Skeletal muscle satellite cell (primary cell): ENCODE measurements around the gene PAX5.
A peak's percentile ranks its signal among the peaks of the same experiment; 100 is the strongest.

ENCODE experiments used
- H3K27me3 ChIP-seq: 2 replicates; pipeline ENCODE4 v1.7.0; 2013; ENCODE audit warnings: low read length; ENCODE audit not compliant: control insufficient read depth, insufficient read depth
- H3K36me3 ChIP-seq: 2 replicates; pipeline ENCODE4 v1.7.0; 2013; ENCODE audit warnings: mild to moderate bottlenecking, control low read depth, low read length; ENCODE audit not compliant: insufficient read depth
- H3K4me1 ChIP-seq: 2 replicates; pipeline ENCODE4 v1.7.0; 2013; ENCODE audit warnings: low read length; ENCODE audit not compliant: control insufficient read depth, insufficient read depth
- H3K4me2 ChIP-seq: 2 replicates; pipeline ENCODE4 v1.7.0; 2013; ENCODE audit warnings: mild to moderate bottlenecking, low read length
- H3K4me3 ChIP-seq: 2 replicates; pipeline ENCODE4 v1.7.0; 2013; ENCODE audit warnings: low read length
- H3K9ac ChIP-seq: 2 replicates; pipeline ENCODE4 v1.7.0; 2013; ENCODE audit warnings: mild to moderate bottlenecking, low read depth, low read length, moderate library complexity
- H3K9me3 ChIP-seq: replicated peaks from 2 replicates; pipeline ENCODE4 v1.7.0; 2013; ENCODE audit warnings: mild to moderate bottlenecking, control low read depth, low read length

PAX5 gene

GRCh38 chr9:37036371-37036775 lies 2.3 kb upstream of the PAX5 start:
- no peak overlapping the region for H3K9ac ChIP-seq
- H3K4me2 ChIP-seq: peak overlapping the region; percentile 93
- H3K36me3 ChIP-seq: no peaks in the 10 kb centered on the region
- peaks cover 19% of the 10 kb centered on the region for H3K4me1 ChIP-seq
- no peaks in the 10 kb centered on the region for H3K9me3 ChIP-seq
- H3K4me3 ChIP-seq: peak overlapping the region; percentile 69
- peaks cover 100% of the 10 kb centered on the region for H3K27me3 ChIP-seq

- no peak overlapping the region for H3K9ac ChIP-seq
- peaks cover 19% of the 10 kb centered on the region for H3K4me1 ChIP-seq
- H3K4me3 ChIP-seq: peak overlapping the region; percentile 69
- H3K27me3 ChIP-seq: peaks cover 100% of the 10 kb centered on the region
- H3K9me3 ChIP-seq: no peaks in the 10 kb centered on the region
- peak overlapping the region; percentile 93 for H3K4me2 ChIP-seq
- H3K36me3 ChIP-seq: no peaks in the 10 kb centered on the region
These were observed 1.7 kb upstream of the PAX5 start for GRCh38 chr9:37035648-37036370.

- Histone ChIP-seq H3K9ac (no peak overlapping the region), H3K36me3 (no peaks in the 10 kb centered on the region), H3K4me2 (no peak overlapping the region), H3K4me1 (peaks cover 19% of the 10 kb centered on the region), H3K9me3 (no peaks in the 10 kb centered on the region), H3K4me3 (no peak overlapping the region), H3K27me3 (peaks cover 100% of the 10 kb centered on the region)
These were observed 1.0 kb upstream of the PAX5 start for GRCh38 chr9:37034938-37035647.

- H3K27me3 ChIP-seq: peaks cover 100% of the 10 kb centered on the region
- H3K36me3 ChIP-seq: no peaks in the 10 kb centered on the region
- peaks cover 19% of the 10 kb centered on the region for H3K4me1 ChIP-seq
- H3K9ac ChIP-seq: no peak overlapping the region
- H3K9me3 ChIP-seq: no peaks in the 10 kb centered on the region
- H3K4me3 ChIP-seq: peak overlapping the region; percentile 50
- H3K4me2 ChIP-seq: peak overlapping the region; percentile 77
These were observed 353 bp upstream of the PAX5 start for GRCh38 chr9:37034305-37034937.

GRCh38 chr9:37033141-37033540 lies 927 bp downstream of the PAX5 start:
- Histone ChIP-seq H3K4me3 (no peak overlapping the region), H3K36me3 (no peaks in the 10 kb centered on the region), H3K27me3 (peaks cover 100% of the 10 kb centered on the region), H3K4me1 (peaks cover 19% of the 10 kb centered on the region), H3K9me3 (no peaks in the 10 kb centered on the region), H3K4me2 (no peak overlapping the region), H3K9ac (no peak overlapping the region)

GRCh38 chr9:37032713-37033112 lies 1.4 kb downstream of the PAX5 start:
- H3K4me2 ChIP-seq: no peak overlapping the region
- H3K36me3 ChIP-seq: no peaks in the 10 kb centered on the region
- peaks cover 18% of the 10 kb centered on the region for H3K4me1 ChIP-seq
- H3K27me3 ChIP-seq: peaks cover 100% of the 10 kb centered on the region
- H3K9ac ChIP-seq: no peak overlapping the region
- no peak overlapping the region for H3K4me3 ChIP-seq
- peaks cover 4% of the 10 kb centered on the region for H3K9me3 ChIP-seq

- Histone ChIP-seq H3K4me3 (no peak overlapping the region), H3K9ac (no peak overlapping the region), H3K4me2 (no peak overlapping the region), H3K9me3 (peaks cover 5% of the 10 kb centered on the region), H3K36me3 (no peaks in the 10 kb centered on the region), H3K4me1 (peaks cover 17% of the 10 kb centered on the region), H3K27me3 (peaks cover 99% of the 10 kb centered on the region)
These were observed 2.2 kb downstream of the PAX5 start for GRCh38 chr9:37031902-37032301.

GRCh38 chr9:37031081-37031480 lies 3.0 kb downstream of the PAX5 start:
- H3K9ac ChIP-seq: no peak overlapping the region
- peaks cover 99% of the 10 kb centered on the region for H3K27me3 ChIP-seq
- H3K4me1 ChIP-seq: peaks cover 11% of the 10 kb centered on the region

GRCh38 chr9:37030611-37030939 lies 3.5 kb downstream of the PAX5 start:
- H3K4me2 ChIP-seq: no peak overlapping the region
- H3K4me3 ChIP-seq: no peak overlapping the region
- no peak overlapping the region for H3K9ac ChIP-seq
- H3K36me3 ChIP-seq: no peaks in the 10 kb centered on the region
- H3K4me1 ChIP-seq: peaks cover 11% of the 10 kb centered on the region
- peaks cover 5% of the 10 kb centered on the region for H3K9me3 ChIP-seq
- H3K27me3 ChIP-seq: peaks cover 99% of the 10 kb centered on the region

More at GRCh38 chr9:37031081-37031480, 3.0 kb downstream of the PAX5 start:
- H3K36me3 ChIP-seq: no peaks in the 10 kb centered on the region
- H3K9me3 ChIP-seq: peaks cover 5% of the 10 kb centered on the region
- H3K4me3 ChIP-seq: no peak overlapping the region
- H3K4me2 ChIP-seq: no peak overlapping the region

- H3K4me3 ChIP-seq: no peak overlapping the region
- H3K9me3 ChIP-seq: peaks cover 5% of the 10 kb centered on the region
- H3K27me3 ChIP-seq: peaks cover 99% of the 10 kb centered on the region
- no peak overlapping the region for H3K9ac ChIP-seq
- no peak overlapping the region for H3K4me2 ChIP-seq
- H3K4me1 ChIP-seq: peaks cover 11% of the 10 kb centered on the region
- H3K36me3 ChIP-seq: no peaks in the 10 kb centered on the region
These were observed 4.1 kb downstream of the PAX5 start for GRCh38 chr9:37029776-37030610.

- Histone ChIP-seq H3K27me3 (peaks cover 99% of the 10 kb centered on the region), H3K9ac (no peak overlapping the region)
These were observed 4.7 kb downstream of the PAX5 start for GRCh38 chr9:37029304-37029775.

More at GRCh38 chr9:37029304-37029775, 4.7 kb downstream of the PAX5 start:
- Histone ChIP-seq H3K4me1 (peaks cover 11% of the 10 kb centered on the region), H3K36me3 (no peaks in the 10 kb centered on the region), H3K4me3 (no peak overlapping the region), H3K4me2 (no peak overlapping the region), H3K9me3 (peaks cover 5% of the 10 kb centered on the region)
